ENCODE data around the gene ALPK1. TPM values are rescaled to one million over a fixed set of nuclear protein-coding genes. Genes with fewer than 3 reads are reported as not detected.
A peak's percentile ranks its signal among the peaks of the same experiment; 100 is the strongest.
"Not testable (repeated sequence)": the region's sequence is repeated elsewhere in the genome, so short reads cannot be mapped to it uniquely, and the experiment has no call there.

The ALPK1 gene
- total and polyA plus RNA-seq, 2 of the 4 experiments (the other 2 are of a cell fraction), result 3.3 to 7.9 TPM

DNA sequence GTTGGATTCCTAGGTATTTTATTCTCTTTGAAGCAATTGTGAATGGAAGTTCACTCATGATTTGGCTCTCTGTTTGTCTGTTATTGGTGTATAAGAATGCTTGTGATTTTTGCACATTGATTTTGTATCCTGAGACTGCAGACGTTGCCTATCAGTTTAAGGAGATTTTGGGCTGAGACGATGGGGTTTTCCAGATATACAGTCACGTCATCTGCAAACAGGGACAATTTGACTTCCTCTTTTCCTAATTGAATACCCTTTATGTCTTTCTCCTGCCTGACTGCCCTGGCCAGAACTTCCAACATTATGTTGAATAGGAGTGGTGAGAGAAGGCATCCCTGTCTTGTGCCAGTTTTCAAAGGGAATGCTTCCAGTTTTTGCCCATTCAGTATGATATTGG is 8.3 kb downstream of the ALPK1 start:
- CTCF ChIA-PET, result not testable (repeated sequence)

DNA sequence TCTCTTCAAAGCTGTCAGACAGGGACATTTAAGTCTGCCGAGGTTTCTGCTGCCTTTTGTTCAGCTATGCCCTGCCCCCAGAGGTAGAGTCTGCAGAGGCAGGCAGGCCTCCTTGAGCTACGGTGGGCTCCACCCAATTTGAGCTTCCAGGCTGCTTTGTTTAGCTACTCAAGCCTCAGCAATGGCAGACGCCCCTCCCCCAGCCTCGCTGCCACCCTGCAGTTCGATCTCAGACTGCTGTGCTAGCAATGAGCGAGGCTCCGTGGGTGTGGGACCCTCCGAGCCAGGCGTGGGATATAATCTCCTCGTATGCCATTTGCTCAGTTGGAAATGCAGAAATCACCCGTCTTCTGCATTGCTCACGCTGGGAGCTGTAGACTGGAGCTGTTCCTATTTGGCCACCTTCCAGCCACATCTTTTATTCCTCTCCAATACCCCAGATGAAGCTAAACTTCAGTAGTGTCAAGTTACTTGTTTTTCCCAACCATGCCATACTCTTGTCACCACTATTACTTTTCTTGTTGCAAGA is 12.2 kb downstream of the ALPK1 start:
- H2AFZ ChIP-seq (replicated peaks; ENCODE audit: low read length, poor library complexity); dilution Hi-C loops (cut with HindIII; ENCODE audit: low sequenced_read_pairs, unreplicated experiment); H3K27me3 ChIP-seq (ENCODE audit: control insufficient read depth, insufficient read depth, low read length); H2BK20ac ChIP-seq (ENCODE audit: low read depth, low read length); POLR2A ChIA-PET (ENCODE audit: unreplicated experiment); H3K56ac ChIP-seq (ENCODE audit: extremely low read depth, insufficient read depth, low read length); in situ Hi-C loops (cut with MboI; ENCODE audit: low sequenced_read_pairs); H2BK120ac ChIP-seq (ENCODE audit: low read depth, low read length); H3K79me1 ChIP-seq (ENCODE audit: low read depth in 1 of 2, low read length in 2 of 2); H2BK15ac ChIP-seq (ENCODE audit: low read depth, low read length); H3K4me1 ChIP-seq (ENCODE audit: control insufficient read depth, insufficient read depth, low read length); H3K9me1 ChIP-seq (ENCODE audit: insufficient read depth, low read length); H3K36me3 ChIP-seq (ENCODE audit: control insufficient read depth, insufficient read depth, low read length); H2BK5ac ChIP-seq (ENCODE audit: low read depth, low read length, poor library complexity, severe bottlenecking); H3K9me3 ChIP-seq (ENCODE audit: control insufficient read depth, insufficient read depth, low read length); H4K20me1 ChIP-seq (ENCODE audit: insufficient read depth, low read length); H2AK9ac ChIP-seq (replicated peaks; ENCODE audit: low read depth, low read length, poor library complexity); H4K8ac ChIP-seq (ENCODE audit: low read depth in 2 of 2, low read length in 2 of 2); H4K5ac ChIP-seq (ENCODE audit: low read depth, low read length); H3K23ac ChIP-seq (ENCODE audit: low read depth, low read length); H4K91ac ChIP-seq (ENCODE audit: insufficient read depth, low read depth, low read length); BruUV-seq (replicated peaks); H3K18ac ChIP-seq (ENCODE audit: low read depth, low read length); H3K14ac ChIP-seq (replicated peaks; ENCODE audit: low read depth, low read length); H3K9ac ChIP-seq (ENCODE audit: low read depth, low read length); H2AK5ac ChIP-seq (ENCODE audit: low read depth, low read length); H3K4ac ChIP-seq (ENCODE audit: low read depth, low read length); H3K27ac ChIP-seq (ENCODE audit: insufficient read depth, low read length); intact Hi-C loops (cut with micrococcal nuclease); H3K4me3 ChIP-seq (ENCODE audit: insufficient read depth, low read depth, low read length): not testable (repeated sequence)
- ATAC-seq (ENCODE audit: low read depth), result peak; percentile 66
- DNase-seq, result peak; percentile 49
- WGBS, 2 experiments (ENCODE audit: extremely low coverage in 2 of 2, insufficient read length in 1 of 2), result no CpG with 5 or more reads among the region's 12 CpGs
- CTCF ChIA-PET, result interaction anchor here (0.7 kb wide), 1 partner anchor 18 kb away, joined by 3 read pairs; no protein-coding TSS in a partner anchor
- H3K4me2 ChIP-seq (ENCODE audit: low read depth, low read length), result peak overlapping the region; percentile 63

More for the DNA sequence above, 8.3 kb downstream of the ALPK1 start:
- H3K14ac ChIP-seq (replicated peaks; ENCODE audit: low read depth, low read length); H2BK20ac ChIP-seq (ENCODE audit: low read depth, low read length); H3K4me3 ChIP-seq (ENCODE audit: insufficient read depth, low read depth, low read length); ATAC-seq (ENCODE audit: low read depth); H2AK5ac ChIP-seq (ENCODE audit: low read depth, low read length); H2AFZ ChIP-seq (replicated peaks; ENCODE audit: low read length, poor library complexity); H3K27me3 ChIP-seq (ENCODE audit: control insufficient read depth, insufficient read depth, low read length); H3K9ac ChIP-seq (ENCODE audit: low read depth, low read length); H3K4me1 ChIP-seq (ENCODE audit: control insufficient read depth, insufficient read depth, low read length); H3K18ac ChIP-seq (ENCODE audit: low read depth, low read length); dilution Hi-C loops (cut with HindIII; ENCODE audit: low sequenced_read_pairs, unreplicated experiment); H3K36me3 ChIP-seq (ENCODE audit: control insufficient read depth, insufficient read depth, low read length); H3K4ac ChIP-seq (ENCODE audit: low read depth, low read length); in situ Hi-C loops (cut with MboI; ENCODE audit: low sequenced_read_pairs); H3K27ac ChIP-seq (ENCODE audit: insufficient read depth, low read length); H3K23ac ChIP-seq (ENCODE audit: low read depth, low read length); H3K9me3 ChIP-seq (ENCODE audit: control insufficient read depth, insufficient read depth, low read length); BruUV-seq (replicated peaks); H3K4me2 ChIP-seq (ENCODE audit: low read depth, low read length); H2BK120ac ChIP-seq (ENCODE audit: low read depth, low read length); H2BK15ac ChIP-seq (ENCODE audit: low read depth, low read length); POLR2A ChIA-PET (ENCODE audit: unreplicated experiment); H2AK9ac ChIP-seq (replicated peaks; ENCODE audit: low read depth, low read length, poor library complexity); DNase-seq; H4K20me1 ChIP-seq (ENCODE audit: insufficient read depth, low read length); H3K9me1 ChIP-seq (ENCODE audit: insufficient read depth, low read length); intact Hi-C loops (cut with micrococcal nuclease); H3K79me1 ChIP-seq (ENCODE audit: low read depth in 1 of 2, low read length in 2 of 2); H4K91ac ChIP-seq (ENCODE audit: insufficient read depth, low read depth, low read length); H4K5ac ChIP-seq (ENCODE audit: low read depth, low read length); H3K56ac ChIP-seq (ENCODE audit: extremely low read depth, insufficient read depth, low read length); H2BK5ac ChIP-seq (ENCODE audit: low read depth, low read length, poor library complexity, severe bottlenecking); H4K8ac ChIP-seq (ENCODE audit: low read depth in 2 of 2, low read length in 2 of 2): not testable (repeated sequence)
- no CpG with 5 or more reads among the region's 3 CpGs for WGBS, 2 experiments (ENCODE audit: extremely low coverage in 2 of 2, insufficient read length in 1 of 2)
